GM18951 (cell line): ENCODE measurements around the gene FAM90A1.
"Not testable (repeated sequence)": the region's sequence is repeated elsewhere in the genome, so short reads cannot be mapped to it uniquely, and the experiment has no call there.

Experiments used
- POLR2A ChIP-seq: IDR thresholded peaks from 4 replicates; pipeline ENCODE4 v1.6.1; 2011; ENCODE audit warnings: mild to moderate bottlenecking; ENCODE audit not compliant: insufficient read length, insufficient read depth; ENCODE audit errors: extremely low read depth
- in situ Hi-C: fragments of 300-500 bp; cut with MboI; formaldehyde crosslinking; loops from one replicate; pipeline ENCODE4 v1.12.0; 2022; ENCODE audit warnings: low sequenced_read_pairs, mixed read lengths, inconsistent platforms; ENCODE audit not compliant: unreplicated experiment

FAM90A1 gene

GRCh38 chr12:8235316-8236157 is 8.1 kb upstream of the FAM90A1 start:
- in situ Hi-C loops = loop anchor here (25.0 kb wide), 1 partner anchor 123 kb away; the partner anchor contains the start of gene CLEC4A

DNA sequence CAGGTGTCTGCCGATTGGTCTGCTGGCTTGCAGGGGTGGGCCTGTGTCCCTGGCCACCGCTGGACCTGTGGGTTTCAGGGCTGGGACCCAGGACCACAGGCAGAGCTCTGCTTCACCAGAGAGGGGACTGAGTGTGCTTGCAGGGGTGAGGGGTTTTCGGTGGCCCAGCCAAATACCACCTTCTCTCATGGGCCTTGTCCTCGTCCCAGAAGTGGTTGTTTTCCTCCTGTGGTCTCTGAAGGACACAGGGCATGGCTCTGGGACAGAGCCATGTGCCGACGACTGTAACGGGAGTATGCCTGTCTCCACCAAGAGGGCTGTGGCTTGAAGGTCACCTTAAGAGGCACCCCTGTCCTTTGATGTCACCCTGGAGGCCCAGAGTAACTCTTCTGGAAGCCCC is 7.3 kb upstream of the FAM90A1 start:
- in situ Hi-C loops = loop anchor here (25.0 kb wide), 1 partner anchor 122 kb away; the partner anchor contains the start of gene CLEC4A

GRCh38 chr12:8233935-8234495 is 6.6 kb upstream of the FAM90A1 start:
- in situ Hi-C loops = loop anchor here (25.0 kb wide), 1 partner anchor 122 kb away; the partner anchor contains the start of gene CLEC4A

GRCh38 chr12:8233300-8233855 is 6.0 kb upstream of the FAM90A1 start:
- in situ Hi-C loops = loop anchor here (25.0 kb wide), 1 partner anchor 121 kb away; the partner anchor contains the start of gene CLEC4A

GRCh38 chr12:8231666-8232608 is 4.5 kb upstream of the FAM90A1 start:
- in situ Hi-C loops = loop anchor here (25.0 kb wide), 1 partner anchor 120 kb away; the partner anchor contains the start of gene CLEC4A

DNA sequence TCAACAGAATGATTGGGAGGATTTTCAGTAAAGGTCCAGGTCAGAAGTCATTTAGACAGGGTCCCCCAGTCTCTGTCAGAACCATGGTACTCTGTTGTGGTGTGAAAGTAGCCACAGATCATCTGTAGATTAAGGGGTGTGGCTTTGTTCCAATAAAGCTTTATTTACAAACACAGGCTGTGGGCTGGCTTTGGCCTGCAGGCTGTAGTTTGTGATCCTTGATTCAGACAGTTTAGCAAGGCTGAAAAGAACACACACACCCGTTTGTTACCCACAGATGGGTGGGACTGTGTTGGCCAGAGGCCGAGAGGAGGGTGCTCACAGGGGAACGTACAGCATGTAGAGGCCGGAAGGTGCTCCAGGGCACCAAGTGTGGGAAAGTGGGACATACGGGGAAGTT is 3.6 kb upstream of the FAM90A1 start:
- in situ Hi-C loops = loop anchor here (25.0 kb wide), 1 partner anchor 119 kb away; the partner anchor contains the start of gene CLEC4A

DNA sequence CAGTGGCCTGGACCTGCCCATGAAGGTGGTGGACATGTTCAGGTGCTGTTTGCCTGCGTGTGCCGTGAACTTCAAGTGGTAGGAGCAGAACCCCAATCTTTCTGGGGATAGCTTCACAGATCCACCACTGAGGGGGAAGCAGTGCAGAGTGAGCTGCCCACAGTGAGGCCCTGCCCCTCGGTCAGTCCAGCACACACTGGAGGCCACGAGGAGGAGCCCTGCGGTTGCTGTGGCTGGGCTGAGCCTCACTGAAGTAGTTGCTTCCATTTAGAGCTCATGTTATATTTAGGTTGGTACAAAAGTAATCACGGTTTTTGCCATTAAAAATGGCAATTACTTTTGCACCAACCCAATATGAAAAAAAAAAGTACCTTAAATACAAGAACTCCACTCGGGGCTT is 2.1 kb upstream of the FAM90A1 start:
- in situ Hi-C loops = loop anchor here (25.0 kb wide), 1 partner anchor 117 kb away; the partner anchor contains the start of gene CLEC4A

GRCh38 chr12:8228607-8229006 is 1.2 kb upstream of the FAM90A1 start:
- in situ Hi-C loops = loop anchor here (25.0 kb wide), 1 partner anchor 116 kb away; the partner anchor contains the start of gene CLEC4A

- in situ Hi-C loops = loop anchor here (25.0 kb wide), 1 partner anchor 115 kb away; the partner anchor contains the start of gene CLEC4A
Observed at GRCh38 chr12:8227732-8228077, 287 bp upstream of the FAM90A1 start.

- TF ChIP-seq POLR2A = no peak
- in situ Hi-C loops = loop anchor here (25.0 kb wide), 1 partner anchor 114 kb away; the partner anchor contains the start of gene CLEC4A
Observed at GRCh38 chr12:8226355-8226754, 1.1 kb downstream of the FAM90A1 start.

GRCh38 chr12:8224782-8225181 is 2.6 kb downstream of the FAM90A1 start:
- in situ Hi-C loops = loop anchor here (25.0 kb wide), 1 partner anchor 112 kb away; the partner anchor contains the start of gene CLEC4A

DNA sequence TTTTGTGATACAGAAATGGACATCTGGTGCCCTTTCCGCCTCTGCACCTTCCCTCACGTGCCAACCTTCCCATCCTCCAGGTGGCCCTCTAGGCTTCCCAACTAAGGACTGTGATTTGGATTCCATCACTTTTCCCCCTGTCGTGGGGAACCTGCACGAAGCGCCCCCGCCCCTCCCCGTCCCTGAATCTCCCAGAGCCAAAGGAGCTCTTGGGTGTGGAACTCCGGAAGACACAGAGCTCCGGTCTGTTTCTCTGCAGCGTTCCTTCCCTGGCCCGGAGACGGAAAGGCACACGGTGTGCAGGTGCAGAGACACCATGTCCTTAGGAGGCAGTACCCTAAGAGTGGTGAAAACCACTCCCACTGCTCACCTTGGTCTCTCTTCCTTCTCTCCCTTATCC is 3.8 kb downstream of the FAM90A1 start:
- in situ Hi-C loops = not testable (repeated sequence)

DNA sequence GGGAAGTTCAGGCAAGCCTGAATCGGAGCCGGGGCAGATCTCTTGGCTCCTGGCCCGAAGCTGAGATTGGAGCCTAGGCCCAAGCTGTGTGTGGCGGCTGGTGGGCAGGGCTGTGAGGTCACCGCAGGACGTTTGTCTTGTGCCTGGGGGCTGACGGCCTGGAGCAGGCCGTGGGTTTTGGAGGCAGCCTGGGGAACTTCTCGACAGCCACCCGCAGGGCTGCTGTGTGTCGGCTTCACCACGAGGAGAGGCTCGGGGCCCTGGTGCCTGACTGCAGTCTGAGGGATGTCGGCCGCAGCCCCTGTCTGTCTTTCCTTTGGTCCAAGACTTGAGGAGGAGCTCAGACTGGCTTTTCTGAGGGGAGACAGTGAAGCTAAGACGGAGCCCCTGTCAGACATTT is 5.1 kb downstream of the FAM90A1 start:
- in situ Hi-C loops = not testable (repeated sequence)

DNA sequence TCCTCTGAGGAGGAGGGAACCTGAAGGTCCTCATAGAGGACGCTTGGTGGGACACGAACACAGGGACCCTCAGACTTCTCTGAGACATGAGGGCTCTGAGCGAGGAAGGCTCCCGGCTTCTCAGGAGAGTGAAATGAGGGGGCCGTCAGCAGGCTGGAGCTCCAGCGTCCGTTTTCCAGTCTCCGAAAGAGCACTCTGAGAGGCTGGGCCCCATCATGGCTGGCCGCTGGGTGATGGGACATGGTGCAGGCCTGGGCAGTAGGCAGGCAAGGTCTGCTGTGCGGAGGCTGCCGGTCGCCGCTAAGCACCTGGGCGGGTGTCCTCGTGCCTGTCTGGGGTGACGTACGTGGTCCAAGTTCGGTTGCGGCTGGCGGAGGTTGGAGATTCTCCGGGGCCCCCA is 5.6 kb downstream of the FAM90A1 start:
- in situ Hi-C loops = not testable (repeated sequence)

- in situ Hi-C loops = not testable (repeated sequence)
Observed at GRCh38 chr12:8221375-8221774, 6.0 kb downstream of the FAM90A1 start.

GRCh38 chr12:8218711-8219382 is 8.6 kb downstream of the FAM90A1 start:
- in situ Hi-C loops = not testable (repeated sequence)

DNA sequence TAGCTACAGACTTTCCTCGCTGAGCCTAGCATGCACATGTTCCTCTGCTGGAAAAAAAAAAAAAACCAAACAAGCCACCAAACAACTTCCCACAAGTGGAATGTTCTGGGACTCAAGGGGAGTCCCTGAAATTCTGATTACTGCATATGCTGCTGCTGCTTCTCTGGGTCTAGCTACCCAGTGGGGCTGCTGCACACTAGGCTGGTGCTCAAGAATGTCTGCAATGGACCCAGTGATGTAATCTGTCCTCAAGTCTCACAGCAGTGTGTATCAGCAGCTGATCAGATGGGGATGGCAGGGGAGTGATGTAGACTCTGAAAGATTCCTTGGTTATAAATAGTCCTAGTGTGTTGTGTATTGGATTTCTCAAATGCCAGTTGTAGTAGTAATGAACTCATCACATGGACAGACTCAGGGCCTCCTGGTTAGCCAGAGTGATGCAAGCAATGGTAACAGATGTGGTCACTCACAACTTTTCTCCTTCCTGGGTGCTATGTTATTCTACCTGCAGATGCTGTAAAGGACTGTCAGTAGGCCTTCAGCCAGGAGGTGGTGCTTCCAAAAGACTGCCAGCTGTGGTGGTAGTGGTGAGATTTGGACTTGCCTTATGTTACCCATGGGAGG is 29.6 kb downstream of the FAM90A1 start:
- in situ Hi-C loops = not testable (repeated sequence)

DNA sequence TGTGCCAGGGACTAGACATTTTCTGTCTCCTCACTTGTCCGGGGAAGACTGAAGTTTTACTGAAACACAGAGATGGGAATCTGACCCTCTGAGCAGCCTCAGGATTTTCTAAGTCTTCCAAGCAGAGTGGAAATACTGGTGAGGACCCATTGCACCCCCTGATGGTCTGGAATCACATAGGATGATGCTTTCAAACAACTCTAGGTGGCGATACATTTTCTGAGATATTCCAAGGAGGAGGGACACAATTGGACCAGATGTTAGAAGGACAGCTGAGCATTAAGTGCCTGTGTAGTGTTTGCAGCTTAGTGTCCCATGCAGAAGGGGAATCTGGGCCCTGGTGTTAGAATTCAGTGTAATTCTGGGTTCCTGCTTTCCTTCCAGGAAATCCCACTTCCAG is 39.3 kb downstream of the FAM90A1 start:
- in situ Hi-C loops = not testable (repeated sequence)
